Tibial nerve (tissue), 4 donors: ENCODE data around the gene SCN8A. TPM values are rescaled to one million over a fixed set of nuclear protein-coding genes. Genes with fewer than 3 reads are reported as not detected.
"Not testable (repeated sequence)": the region's sequence is repeated elsewhere in the genome, so short reads cannot be mapped to it uniquely, and the experiment has no call there.

Experiments used
- DNase-seq, 2 donors: peaks; one replicate each; pipeline ENCODE4 v3.0.0-alpha.2; 2019; ENCODE audit warnings: low spot score in 2 of 2
- H3K27ac ChIP-seq, 4 donors: fragments of 200-600 bp; sonication (generic) in 3 of 4; one replicate each; pipeline ENCODE4 v1.5.1; 2017 to 2019; ENCODE audit warnings: mild to moderate bottlenecking in 1 of 4
- H3K27me3 ChIP-seq, 2 donors: fragments of 200-600 bp; sonication (generic) in 1 of 2; one replicate each; pipeline versions ENCODE4 v1.5.1 to v1.6.0; 2017 to 2019
- H3K36me3 ChIP-seq, 3 donors: fragments of 200-600 bp; sonication (generic); one replicate each; pipeline ENCODE4 v1.5.1; 2018 to 2019
- H3K4me1 ChIP-seq, 4 donors: fragments of 200-600 bp; sonication (generic) in 3 of 4; one replicate each; pipeline ENCODE4 v1.5.1; 2017 to 2019
- H3K4me3 ChIP-seq, 4 donors: fragments of 200-600 bp; sonication (generic) in 3 of 4; one replicate each; pipeline ENCODE4 v1.5.1; 2017 to 2019; ENCODE audit warnings: mild to moderate bottlenecking in 1 of 4, moderate library complexity in 1 of 4
- H3K9me3 ChIP-seq, 4 donors: fragments of 200-600 bp; sonication (generic) in 3 of 4; one replicate each; pipeline ENCODE4 v1.5.1; 2017 to 2019
- EP300 ChIP-seq, 2 donors: sonication (generic); formaldehyde crosslinking; IDR thresholded peaks; one replicate each; pipeline ENCODE4 v1.6.1; 2017; ENCODE audit warnings: antibody characterized with exemption in 2 of 2, mild to moderate bottlenecking in 1 of 2
- POLR2A ChIP-seq, 2 donors: fragments of 450-650 bp; IDR thresholded peaks; one replicate each; pipeline ENCODE4 v1.6.1; 2017; ENCODE audit warnings: antibody characterized with exemption in 2 of 2, mild to moderate bottlenecking in 2 of 2, moderate library complexity in 2 of 2
- WGBS, 2 donors: methylation state at CpG; one replicate each; pipeline ENCODE4 v1.1.5; 2018; 5-methylcytosine and 5-hydroxymethylcytosine counted together
- total RNA-seq, 4 donors: library from RNA; depleted of rRNA; stranded (reverse); fragments of >200 nt; gene quantifications; one replicate each; pipeline ENCODE4 v1.1.0, GENCODE V29; 2016
- TF ChIP-seq, protein P1 (sequence below), 5 experiments: fragments of 200-600 bp in 3 of 5; fragments of 450-650 bp in 2 of 5; sonication (generic) in 3 of 5; IDR thresholded peaks; one replicate each; pipeline ENCODE4 v1.5.1; 2016 to 2019; ENCODE audit warnings: antibody characterized with exemption in 5 of 5, mild to moderate bottlenecking in 3 of 5, moderate library complexity in 2 of 5

SCN8A gene
- total RNA-seq, 4 donors from 2014 or later = 0.21 to 3.3 (median 0.50) TPM

DNA sequence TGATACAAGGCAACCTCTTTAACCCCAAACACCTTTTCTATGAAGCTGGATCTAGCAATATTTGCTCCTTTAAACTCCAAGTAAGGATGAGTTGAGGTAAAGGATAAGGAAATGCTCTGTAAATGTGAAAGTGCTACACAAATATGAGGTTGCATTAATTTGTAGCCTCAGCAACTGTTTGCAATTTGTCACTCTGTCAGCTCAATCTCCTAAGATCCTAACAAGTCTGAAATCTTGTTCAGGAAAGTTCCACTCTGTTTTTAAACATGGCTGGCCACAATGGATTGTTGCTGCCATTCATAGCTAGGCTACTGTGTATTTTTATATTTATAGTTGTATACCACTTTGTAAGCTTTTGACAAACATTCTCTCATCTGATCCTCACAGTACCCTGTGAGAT, 51.3 kb downstream of the SCN8A start:
- peaks cover 0 to 14% (median 0%) of the 10 kb centered on the region in 4 donors for H3K9me3 ChIP-seq
- no peak overlapping the region for H3K27ac ChIP-seq
- no peak for DNase-seq
- no peaks in the 10 kb centered on the region for H3K4me1 ChIP-seq
- TF ChIP-seq, protein P1, sequence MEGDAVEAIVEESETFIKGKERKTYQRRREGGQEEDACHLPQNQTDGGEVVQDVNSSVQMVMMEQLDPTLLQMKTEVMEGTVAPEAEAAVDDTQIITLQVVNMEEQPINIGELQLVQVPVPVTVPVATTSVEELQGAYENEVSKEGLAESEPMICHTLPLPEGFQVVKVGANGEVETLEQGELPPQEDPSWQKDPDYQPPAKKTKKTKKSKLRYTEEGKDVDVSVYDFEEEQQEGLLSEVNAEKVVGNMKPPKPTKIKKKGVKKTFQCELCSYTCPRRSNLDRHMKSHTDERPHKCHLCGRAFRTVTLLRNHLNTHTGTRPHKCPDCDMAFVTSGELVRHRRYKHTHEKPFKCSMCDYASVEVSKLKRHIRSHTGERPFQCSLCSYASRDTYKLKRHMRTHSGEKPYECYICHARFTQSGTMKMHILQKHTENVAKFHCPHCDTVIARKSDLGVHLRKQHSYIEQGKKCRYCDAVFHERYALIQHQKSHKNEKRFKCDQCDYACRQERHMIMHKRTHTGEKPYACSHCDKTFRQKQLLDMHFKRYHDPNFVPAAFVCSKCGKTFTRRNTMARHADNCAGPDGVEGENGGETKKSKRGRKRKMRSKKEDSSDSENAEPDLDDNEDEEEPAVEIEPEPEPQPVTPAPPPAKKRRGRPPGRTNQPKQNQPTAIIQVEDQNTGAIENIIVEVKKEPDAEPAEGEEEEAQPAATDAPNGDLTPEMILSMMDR (IDR thresholded peaks at IDR 0.05) = no peak
- TF ChIP-seq EP300 (IDR thresholded peaks at IDR 0.05) (no peak), POLR2A (IDR thresholded peaks at IDR 0.05) (no peak)
- no peaks in the 10 kb centered on the region for H3K36me3 ChIP-seq
- no peaks in the 10 kb centered on the region for H3K27me3 ChIP-seq
- H3K4me3 ChIP-seq = no peak overlapping the region

- DNase-seq = no peak
- WGBS, 2 donors = 89 to 93% methylated on average over 1 of the region's 1 CpG
- Histone ChIP-seq H3K4me3 (no peak overlapping the region), H3K4me1 (no peaks in the 10 kb centered on the region), H3K27ac (no peak overlapping the region), H3K27me3 (no peaks in the 10 kb centered on the region), H3K9me3 (peaks cover 0 to 1% (median 0%) of the 10 kb centered on the region in 4 donors), H3K36me3 (no peaks in the 10 kb centered on the region)
- TF ChIP-seq, protein P1 (IDR thresholded peaks at IDR 0.05) = no peak
- TF ChIP-seq POLR2A (IDR thresholded peaks at IDR 0.05) = no peak
- TF ChIP-seq EP300 (IDR thresholded peaks at IDR 0.05) = no peak
Measured at GRCh38 chr12:51643951-51644350, 52.9 kb downstream of the SCN8A start.

GRCh38 chr12:51644691-51645090, 53.7 kb downstream of the SCN8A start:
- not testable (repeated sequence) for DNase-seq, H3K36me3 ChIP-seq, H3K4me3 ChIP-seq, H3K4me1 ChIP-seq, H3K27ac ChIP-seq, H3K27me3 ChIP-seq, H3K9me3 ChIP-seq
- 94% methylated on average over 17 of the region's 23 CpGs for WGBS, 2 donors

DNA sequence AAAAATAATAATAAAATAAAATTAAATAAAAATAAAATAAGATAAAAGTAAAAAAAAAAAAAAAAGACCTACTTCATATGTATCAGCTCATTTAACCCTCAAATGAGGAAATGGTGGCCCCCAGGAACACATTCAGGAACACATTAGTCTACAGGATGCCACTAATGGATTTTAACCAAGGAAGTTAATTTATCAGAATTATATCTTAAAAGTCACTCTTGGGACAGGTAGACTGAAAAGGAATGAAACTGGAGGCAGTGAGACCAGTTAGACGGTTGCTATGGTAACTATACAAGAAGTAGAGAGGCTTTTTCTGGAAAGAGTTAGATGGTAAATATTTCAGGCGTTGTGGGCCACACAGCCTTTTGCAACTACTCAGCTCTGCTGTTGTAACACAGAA, 54.9 kb downstream of the SCN8A start:
- no peak for DNase-seq
- TF ChIP-seq EP300 (IDR thresholded peaks at IDR 0.05) (no peak), POLR2A (IDR thresholded peaks at IDR 0.05) (no peak)
- TF ChIP-seq, protein P1 (IDR thresholded peaks at IDR 0.05) = no peak
- Histone ChIP-seq H3K27ac (no peak overlapping the region), H3K27me3 (no peaks in the 10 kb centered on the region), H3K9me3 (peaks cover 0 to 20% (median 2%) of the 10 kb centered on the region in 4 donors), H3K4me1 (no peaks in the 10 kb centered on the region), H3K36me3 (no peaks in the 10 kb centered on the region), H3K4me3 (no peak overlapping the region)
- WGBS, 2 donors = 87 to 88% methylated on average over 2 of the region's 2 CpGs

GRCh38 chr12:51647647-51648046, 56.6 kb downstream of the SCN8A start:
- DNase-seq = no peak
- Histone ChIP-seq H3K27ac (no peak overlapping the region), H3K4me3 (no peak overlapping the region), H3K9me3 (peaks cover 0 to 22% (median 2%) of the 10 kb centered on the region in 4 donors), H3K4me1 (no peaks in the 10 kb centered on the region), H3K36me3 (no peaks in the 10 kb centered on the region), H3K27me3 (no peaks in the 10 kb centered on the region)
- WGBS, 2 donors = 84 to 87% methylated on average over 4 of the region's 4 CpGs
- no peak for TF ChIP-seq POLR2A (IDR thresholded peaks at IDR 0.05)
- no peak for TF ChIP-seq EP300 (IDR thresholded peaks at IDR 0.05)
- TF ChIP-seq, protein P1 (IDR thresholded peaks at IDR 0.05) = no peak

GRCh38 chr12:51653431-51653830, 62.4 kb downstream of the SCN8A start:
- no peak for DNase-seq
- Histone ChIP-seq H3K27me3 (no peaks in the 10 kb centered on the region), H3K4me1 (no peaks in the 10 kb centered on the region), H3K9me3 (peaks cover 0 to 26% (median 2%) of the 10 kb centered on the region in 4 donors), H3K4me3 (no peak overlapping the region), H3K36me3 (no peaks in the 10 kb centered on the region), H3K27ac (no peak overlapping the region)
- TF ChIP-seq, protein P1 (IDR thresholded peaks at IDR 0.05) = no peak
- no peak for TF ChIP-seq POLR2A (IDR thresholded peaks at IDR 0.05)
- no peak for TF ChIP-seq EP300 (IDR thresholded peaks at IDR 0.05)
